Measurements from ENCODE around the gene SSTR1.

SSTR1 gene

DNA sequence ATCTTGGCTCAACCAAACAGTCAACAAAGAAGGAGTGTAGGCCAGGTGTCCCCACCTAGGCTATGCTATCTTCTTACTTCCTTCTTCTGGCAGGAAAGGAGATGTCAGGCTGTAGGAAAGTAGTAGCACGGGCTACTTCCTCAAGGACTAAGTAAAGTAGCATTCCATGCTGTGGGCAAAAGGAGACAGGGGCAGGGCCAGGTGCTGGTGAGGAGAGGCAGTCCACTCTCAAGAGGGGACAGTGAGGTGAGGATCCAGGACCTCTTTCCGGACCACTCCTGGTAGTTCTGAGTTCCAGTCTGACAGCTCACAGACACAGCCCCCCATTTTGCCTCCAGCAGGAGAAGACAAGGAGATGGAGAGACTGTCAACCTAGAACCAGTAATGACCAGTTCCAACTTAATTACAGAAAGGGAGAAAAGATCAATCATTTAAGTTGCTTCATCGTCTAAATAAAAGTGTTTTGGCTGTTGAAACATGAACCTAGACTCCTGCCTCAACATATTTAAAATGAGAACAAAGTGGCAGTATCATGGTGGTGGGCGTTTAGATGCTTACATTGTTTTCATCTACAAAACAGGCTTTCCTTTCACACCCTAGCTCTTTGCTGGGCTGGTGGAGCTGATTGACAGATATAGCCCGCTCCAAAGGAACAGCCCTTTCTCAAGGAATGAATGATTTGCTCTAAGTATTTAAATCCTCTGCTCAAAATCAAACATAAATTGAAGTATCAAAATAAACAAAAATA, 5.1 kb upstream of the SSTR1 start:
- no peak for FAIRE-seq

GRCh38 chr14:38203929-38204718, 3.6 kb upstream of the SSTR1 start:
- no peak for DNase-seq (ENCODE audit: low spot score)
- FAIRE-seq, result no peak

More for the DNA sequence above, 5.1 kb upstream of the SSTR1 start:
- no peak for DNase-seq (ENCODE audit: low spot score)

GRCh38 chr14:38204719-38205115, 3.0 kb upstream of the SSTR1 start:
- DNase-seq (ENCODE audit: low spot score) (no peak), FAIRE-seq (no peak)

DNA sequence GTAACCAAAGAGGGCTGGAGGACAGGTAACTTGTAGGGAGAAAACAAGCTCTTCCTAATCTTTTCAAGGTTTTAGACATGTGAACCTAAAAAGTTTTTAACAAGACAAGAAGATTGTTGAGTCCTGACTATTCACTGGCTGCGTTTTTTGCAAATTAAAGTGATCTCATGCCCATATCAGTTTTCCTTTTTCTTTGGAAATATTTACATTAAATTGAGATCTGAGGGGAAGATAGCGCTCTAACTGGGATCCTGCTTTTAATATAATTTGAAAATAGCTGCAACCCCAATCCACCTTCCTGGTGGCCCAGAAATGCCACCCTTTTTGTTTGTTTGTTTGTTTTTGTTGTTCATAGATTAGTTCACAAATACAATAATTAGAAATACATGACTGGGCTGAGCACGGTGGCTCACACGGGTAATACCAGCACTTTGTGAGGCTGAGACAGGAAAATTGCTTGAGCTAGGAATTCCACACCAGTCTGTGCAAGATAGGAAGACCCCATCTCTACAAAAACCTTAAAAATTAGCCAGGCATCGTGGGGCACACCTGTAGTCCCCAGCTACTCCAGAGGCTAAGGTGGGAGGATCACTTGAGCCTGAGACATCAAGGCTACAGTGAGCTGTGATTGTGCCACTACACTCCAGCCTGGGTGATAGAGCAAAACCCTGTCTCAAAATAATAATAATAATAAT, 2.4 kb upstream of the SSTR1 start:
- DNase-seq (ENCODE audit: low spot score) (no peak), FAIRE-seq (no peak)

DNA sequence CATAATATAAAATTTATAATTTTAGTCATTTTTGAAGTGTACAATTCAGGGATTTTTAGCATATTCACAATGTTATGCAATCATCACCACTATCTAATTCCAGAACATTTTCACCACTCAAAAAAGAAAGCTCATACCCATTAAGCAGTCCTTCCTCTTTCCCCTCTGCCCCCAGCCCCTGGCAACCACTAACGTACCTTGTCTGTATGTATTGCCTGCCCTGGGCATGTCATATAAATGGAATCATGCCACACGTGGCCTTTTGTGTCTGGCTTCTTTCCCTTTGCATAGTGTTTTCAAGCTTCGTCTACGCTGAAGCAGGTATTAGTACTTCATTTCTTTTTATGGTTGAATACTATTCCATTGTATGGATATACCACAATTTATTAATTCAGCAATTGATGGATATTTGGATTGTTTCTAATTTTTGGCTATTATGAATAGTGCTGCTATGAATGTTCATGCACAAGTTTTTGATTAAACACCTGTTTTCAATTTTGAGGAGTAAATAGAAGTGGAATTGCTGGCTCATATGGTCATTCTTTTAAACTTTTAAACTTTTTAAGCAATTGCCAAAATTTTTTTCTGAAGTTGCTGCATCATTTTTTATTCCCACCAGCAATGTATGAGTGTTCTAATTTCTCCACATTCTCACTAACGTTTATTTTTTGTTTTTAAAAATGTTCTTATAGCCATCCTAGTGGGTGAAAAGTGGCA, 1.6 kb upstream of the SSTR1 start:
- no peak for FAIRE-seq
- no peak for DNase-seq (ENCODE audit: low spot score)

- FAIRE-seq (no peak), DNase-seq (ENCODE audit: low spot score) (no peak)
These were observed 871 bp upstream of the SSTR1 start for GRCh38 chr14:38206689-38207376.

GRCh38 chr14:38207377-38207735, 348 bp upstream of the SSTR1 start:
- no peak for DNase-seq (ENCODE audit: low spot score)
- FAIRE-seq, result no peak

- DNase-seq (ENCODE audit: low spot score) (no peak), FAIRE-seq (no peak)
These were observed 1.2 kb downstream of the SSTR1 start for GRCh38 chr14:38208618-38209562.

- no peak for DNase-seq (ENCODE audit: low spot score)
- FAIRE-seq, result no peak
These were observed 2.2 kb downstream of the SSTR1 start for GRCh38 chr14:38209572-38210557.

GRCh38 chr14:38210587-38211216, 3.0 kb downstream of the SSTR1 start:
- FAIRE-seq (no peak), DNase-seq (ENCODE audit: low spot score) (no peak)

DNA sequence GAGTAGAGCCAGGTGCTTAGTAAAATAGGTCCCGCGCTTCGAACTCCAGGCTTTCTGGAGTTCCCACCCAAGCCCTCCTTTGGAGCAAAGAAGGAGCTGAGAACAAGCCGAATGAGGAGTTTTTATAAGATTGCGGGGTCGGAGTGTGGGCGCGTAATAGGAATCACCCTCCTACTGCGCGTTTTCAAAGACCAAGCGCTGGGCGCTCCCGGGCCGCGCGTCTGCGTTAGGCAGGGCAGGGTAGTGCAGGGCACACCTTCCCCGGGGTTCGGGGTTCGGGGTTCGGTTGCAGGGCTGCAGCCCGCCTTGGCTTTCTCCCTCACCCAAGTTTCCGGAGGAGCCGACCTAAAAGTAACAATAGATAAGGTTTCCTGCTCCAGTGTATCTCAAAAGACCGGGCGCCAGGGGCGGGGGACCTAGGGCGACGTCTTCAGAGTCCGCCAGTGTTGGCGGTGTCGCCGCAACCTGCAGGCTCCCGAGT, 3.6 kb downstream of the SSTR1 start:
- DNase-seq (ENCODE audit: low spot score) (no peak), FAIRE-seq (no peak)

DNA sequence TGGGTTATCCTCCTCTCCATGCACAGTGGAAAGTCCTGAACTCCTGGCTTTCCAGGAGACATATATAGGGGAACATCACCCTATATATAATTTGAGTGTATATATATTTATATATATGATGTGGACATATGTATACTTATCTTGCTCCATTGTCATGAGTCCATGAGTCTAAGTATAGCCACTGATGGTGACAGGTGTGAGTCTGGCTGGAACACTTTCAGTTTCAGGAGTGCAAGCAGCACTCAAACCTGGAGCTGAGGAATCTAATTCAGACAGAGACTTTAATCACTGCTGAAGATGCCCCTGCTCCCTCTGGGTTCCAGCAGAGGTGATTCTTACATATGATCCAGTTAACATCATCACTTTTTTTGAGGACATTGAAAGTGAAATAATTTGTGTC, 4.4 kb downstream of the SSTR1 start:
- FAIRE-seq, result no peak
- DNase-seq (ENCODE audit: low spot score), result no peak

DNA sequence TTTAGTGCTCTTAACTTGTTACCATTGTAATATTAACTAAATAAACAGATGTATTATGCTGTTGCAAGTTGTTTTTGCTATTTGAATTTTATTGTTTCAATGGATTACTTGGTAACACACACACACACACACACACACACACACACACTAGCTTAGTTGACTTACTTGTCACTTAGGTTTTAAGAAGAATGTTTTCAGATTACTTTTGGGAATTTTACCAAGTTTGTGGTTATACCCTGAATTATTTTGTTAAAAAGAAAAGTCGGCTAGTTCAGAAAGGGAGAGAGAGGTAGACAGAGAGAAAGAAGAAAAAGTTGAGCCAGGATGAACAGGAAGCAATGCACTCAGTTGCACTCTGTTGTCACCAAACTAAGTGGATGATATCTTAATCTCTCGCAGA, 5.3 kb downstream of the SSTR1 start:
- no peak for DNase-seq (ENCODE audit: low spot score)
- no peak for FAIRE-seq

DNA sequence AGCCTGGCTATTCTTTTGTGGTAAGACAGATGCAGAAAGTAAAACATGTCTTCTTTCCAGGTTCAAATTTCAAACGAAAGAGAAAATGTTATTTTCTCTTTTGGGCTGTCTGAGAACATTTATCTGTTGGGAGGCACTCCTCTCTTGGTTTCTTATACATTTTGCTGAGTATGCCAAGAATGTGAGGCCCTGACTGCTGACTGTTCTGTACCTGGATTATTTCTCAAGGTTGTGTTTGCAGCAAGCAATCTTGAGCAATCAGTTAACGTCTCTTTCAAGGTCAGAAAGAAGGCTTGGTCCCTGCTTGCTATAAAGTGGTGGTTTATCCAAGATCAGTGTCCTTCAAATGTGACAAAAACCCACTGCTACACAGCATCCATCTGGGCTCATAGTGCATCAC, 9.8 kb downstream of the SSTR1 start:
- FAIRE-seq (no peak), DNase-seq (ENCODE audit: low spot score) (no peak)

DNA sequence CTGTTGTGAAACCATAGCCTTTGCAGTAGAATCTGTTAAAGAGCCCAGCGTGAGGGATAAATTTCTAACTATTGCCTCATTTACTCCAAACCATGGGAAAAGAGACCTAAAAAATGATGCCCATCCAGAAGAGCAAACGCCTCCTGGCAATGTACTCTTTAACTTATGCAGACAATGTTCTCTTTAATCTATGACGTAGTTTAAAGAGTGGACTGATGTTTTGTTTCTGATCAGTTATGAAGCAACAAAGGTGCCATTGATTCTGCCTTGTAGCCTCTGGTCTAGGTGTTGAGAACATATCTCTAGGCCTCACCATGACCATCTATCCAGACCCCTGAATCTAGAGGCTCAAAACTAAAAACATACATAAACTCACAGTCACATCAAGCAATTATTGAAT, 13.4 kb downstream of the SSTR1 start:
- FAIRE-seq (no peak), DNase-seq (ENCODE audit: low spot score) (no peak)

DNA sequence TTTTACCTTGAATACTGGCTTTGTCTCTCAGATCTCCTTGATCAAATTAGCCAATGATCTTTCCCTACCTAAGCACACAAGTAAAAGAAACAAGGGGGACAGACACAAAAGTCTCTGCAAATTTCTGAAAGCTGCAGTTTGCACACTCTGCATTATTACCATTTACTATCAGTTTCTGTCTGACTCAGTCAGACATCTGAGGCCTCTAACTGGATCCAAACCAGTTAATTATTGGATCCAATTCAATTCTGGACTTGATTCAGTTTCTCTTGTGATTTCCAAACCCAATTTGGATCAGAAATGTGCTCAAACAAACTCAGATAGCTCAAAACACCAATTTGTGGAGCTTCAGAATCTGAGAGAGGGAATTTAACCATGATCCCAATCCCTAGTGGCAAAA, 16.6 kb downstream of the SSTR1 start:
- DNase-seq (ENCODE audit: low spot score), result no peak
- no peak for FAIRE-seq

DNA sequence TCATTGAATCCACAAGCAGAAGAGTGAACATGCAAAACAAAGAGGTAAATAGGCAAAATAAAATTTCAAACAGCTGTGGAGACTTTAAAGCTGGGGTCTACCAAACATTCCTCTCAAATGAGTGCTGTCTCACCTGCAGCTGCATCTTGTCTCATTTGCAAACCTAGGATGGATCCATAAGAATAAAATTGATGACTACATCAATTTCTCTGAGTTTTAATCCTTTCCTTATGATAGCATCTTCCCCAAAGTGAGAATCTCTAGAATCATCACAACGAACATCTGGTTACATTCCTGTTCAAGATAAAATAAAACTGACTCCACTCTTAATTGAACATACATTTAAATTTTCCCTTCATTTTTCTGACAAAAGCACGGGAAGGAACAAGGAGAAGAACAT, 18.2 kb downstream of the SSTR1 start:
- no peak for FAIRE-seq
- DNase-seq (ENCODE audit: low spot score), result no peak

DNA sequence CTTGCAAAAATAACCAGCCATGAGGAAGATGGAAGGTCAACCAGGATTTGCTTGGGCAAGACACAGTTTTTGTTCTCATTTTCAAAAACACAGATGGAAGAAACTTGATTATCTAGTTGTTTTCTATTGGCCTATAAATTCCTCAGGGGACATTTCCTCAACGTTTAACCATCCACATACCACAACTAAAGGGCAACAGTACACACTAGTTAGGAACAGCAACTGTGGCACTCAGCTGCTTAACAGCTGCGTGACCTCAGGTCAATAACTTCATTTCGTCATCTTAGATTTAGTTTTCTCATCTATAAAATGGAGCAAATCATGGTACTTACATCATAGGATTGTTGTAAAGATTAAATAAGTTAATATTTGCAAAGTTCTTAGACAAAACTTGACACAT, 18.7 kb downstream of the SSTR1 start:
- DNase-seq (ENCODE audit: low spot score), result no peak
- FAIRE-seq, result no peak
